ENCODE data around the gene ALPK1.

Gene ALPK1

DNA sequence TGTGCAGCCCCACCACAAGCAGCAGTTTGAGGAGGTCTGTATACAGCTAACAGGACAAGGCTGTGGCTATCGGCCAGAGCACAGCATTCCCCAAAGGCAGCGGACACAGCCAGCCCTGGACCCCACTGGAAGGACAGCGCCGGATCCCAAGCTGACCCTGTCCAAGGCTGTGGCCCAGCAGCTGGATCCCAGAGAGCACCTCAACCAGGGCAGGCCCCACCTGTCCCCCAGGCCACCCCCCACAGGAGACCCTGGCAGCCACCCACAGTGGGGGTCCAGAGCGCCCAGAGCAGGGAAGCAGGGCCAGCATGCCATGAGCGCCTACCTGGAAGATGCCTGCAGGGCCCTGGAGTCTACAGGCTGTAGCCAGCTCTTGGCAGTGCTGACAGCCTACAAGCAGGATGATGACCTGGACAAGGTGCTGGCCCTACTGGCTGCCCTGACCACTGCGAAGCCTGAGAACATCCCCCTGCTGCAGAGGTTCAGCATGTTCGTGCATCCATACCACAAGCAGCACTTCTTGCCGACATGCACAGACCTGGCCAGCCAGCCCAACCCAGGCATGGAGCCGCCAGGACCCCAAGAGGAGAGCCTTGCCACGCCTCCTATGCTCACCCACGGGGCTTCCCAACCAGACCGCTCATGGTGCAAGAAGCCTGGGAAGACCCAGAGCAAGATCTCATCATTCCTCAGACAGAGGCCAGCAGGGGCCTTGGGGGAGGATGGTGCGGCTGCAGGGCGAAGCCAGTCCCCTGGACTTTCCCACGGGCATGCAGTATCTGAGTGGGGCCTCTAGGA, 62.0 kb downstream of the ALPK1 start (continued):
- TF ChIP-seq, protein P1, sequence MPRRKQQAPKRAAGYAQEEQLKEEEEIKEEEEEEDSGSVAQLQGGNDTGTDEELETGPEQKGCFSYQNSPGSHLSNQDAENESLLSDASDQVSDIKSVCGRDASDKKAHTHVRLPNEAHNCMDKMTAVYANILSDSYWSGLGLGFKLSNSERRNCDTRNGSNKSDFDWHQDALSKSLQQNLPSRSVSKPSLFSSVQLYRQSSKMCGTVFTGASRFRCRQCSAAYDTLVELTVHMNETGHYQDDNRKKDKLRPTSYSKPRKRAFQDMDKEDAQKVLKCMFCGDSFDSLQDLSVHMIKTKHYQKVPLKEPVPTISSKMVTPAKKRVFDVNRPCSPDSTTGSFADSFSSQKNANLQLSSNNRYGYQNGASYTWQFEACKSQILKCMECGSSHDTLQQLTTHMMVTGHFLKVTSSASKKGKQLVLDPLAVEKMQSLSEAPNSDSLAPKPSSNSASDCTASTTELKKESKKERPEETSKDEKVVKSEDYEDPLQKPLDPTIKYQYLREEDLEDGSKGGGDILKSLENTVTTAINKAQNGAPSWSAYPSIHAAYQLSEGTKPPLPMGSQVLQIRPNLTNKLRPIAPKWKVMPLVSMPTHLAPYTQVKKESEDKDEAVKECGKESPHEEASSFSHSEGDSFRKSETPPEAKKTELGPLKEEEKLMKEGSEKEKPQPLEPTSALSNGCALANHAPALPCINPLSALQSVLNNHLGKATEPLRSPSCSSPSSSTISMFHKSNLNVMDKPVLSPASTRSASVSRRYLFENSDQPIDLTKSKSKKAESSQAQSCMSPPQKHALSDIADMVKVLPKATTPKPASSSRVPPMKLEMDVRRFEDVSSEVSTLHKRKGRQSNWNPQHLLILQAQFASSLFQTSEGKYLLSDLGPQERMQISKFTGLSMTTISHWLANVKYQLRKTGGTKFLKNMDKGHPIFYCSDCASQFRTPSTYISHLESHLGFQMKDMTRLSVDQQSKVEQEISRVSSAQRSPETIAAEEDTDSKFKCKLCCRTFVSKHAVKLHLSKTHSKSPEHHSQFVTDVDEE (CRISPR knock-in tag; IDR thresholded peaks at IDR 0.05): no peak
- TF ChIP-seq ZC3H10 (CRISPR knock-in tag; IDR thresholded peaks at IDR 0.05) (no peak), ISL1 (CRISPR knock-in tag; IDR thresholded peaks at IDR 0.05) (no peak), ZFP3 (CRISPR knock-in tag; IDR thresholded peaks at IDR 0.05) (no peak), TOX (CRISPR knock-in tag; IDR thresholded peaks at IDR 0.05; ENCODE audit: borderline replicate concordance) (no peak), ZFP30 (CRISPR knock-in tag; IDR thresholded peaks at IDR 0.05) (no peak), ESRRG (CRISPR knock-in tag; IDR thresholded peaks at IDR 0.05) (no peak)
- TF ChIP-seq, protein P2, sequence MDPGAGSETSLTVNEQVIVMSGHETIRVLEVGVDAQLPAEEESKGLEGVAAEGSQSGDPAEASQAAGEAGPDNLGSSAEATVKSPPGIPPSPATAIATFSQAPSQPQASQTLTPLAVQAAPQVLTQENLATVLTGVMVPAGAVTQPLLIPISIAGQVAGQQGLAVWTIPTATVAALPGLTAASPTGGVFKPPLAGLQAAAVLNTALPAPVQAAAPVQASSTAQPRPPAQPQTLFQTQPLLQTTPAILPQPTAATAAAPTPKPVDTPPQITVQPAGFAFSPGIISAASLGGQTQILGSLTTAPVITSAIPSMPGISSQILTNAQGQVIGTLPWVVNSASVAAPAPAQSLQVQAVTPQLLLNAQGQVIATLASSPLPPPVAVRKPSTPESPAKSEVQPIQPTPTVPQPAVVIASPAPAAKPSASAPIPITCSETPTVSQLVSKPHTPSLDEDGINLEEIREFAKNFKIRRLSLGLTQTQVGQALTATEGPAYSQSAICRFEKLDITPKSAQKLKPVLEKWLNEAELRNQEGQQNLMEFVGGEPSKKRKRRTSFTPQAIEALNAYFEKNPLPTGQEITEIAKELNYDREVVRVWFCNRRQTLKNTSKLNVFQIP (CRISPR knock-in tag; IDR thresholded peaks at IDR 0.05; ENCODE audit: borderline replicate concordance, low read depth): no peak

- TF ChIP-seq RARB (CRISPR knock-in tag; IDR thresholded peaks at IDR 0.05) (no peak), ZFP30 (CRISPR knock-in tag; IDR thresholded peaks at IDR 0.05) (no peak), TCF4 (CRISPR knock-in tag; IDR thresholded peaks at IDR 0.05; ENCODE audit: borderline replicate concordance) (no peak), ARNTL (CRISPR knock-in tag; IDR thresholded peaks at IDR 0.05; ENCODE audit: borderline replicate concordance, low read depth) (no peak), TOX (CRISPR knock-in tag; IDR thresholded peaks at IDR 0.05; ENCODE audit: borderline replicate concordance) (no peak), ZNF8 (CRISPR knock-in tag; IDR thresholded peaks at IDR 0.05) (no peak), ZFP3 (CRISPR knock-in tag; IDR thresholded peaks at IDR 0.05) (no peak), PPARA (CRISPR knock-in tag; IDR thresholded peaks at IDR 0.05; ENCODE audit: borderline replicate concordance) (no peak), ZNF70 (CRISPR knock-in tag; IDR thresholded peaks at IDR 0.05) (no peak)
- TF ChIP-seq, protein P1 (CRISPR knock-in tag; IDR thresholded peaks at IDR 0.05): no peak
- ATAC-seq: no peak
Observed at GRCh38 chr4:112361181-112361791, 64.1 kb downstream of the ALPK1 start.

DNA sequence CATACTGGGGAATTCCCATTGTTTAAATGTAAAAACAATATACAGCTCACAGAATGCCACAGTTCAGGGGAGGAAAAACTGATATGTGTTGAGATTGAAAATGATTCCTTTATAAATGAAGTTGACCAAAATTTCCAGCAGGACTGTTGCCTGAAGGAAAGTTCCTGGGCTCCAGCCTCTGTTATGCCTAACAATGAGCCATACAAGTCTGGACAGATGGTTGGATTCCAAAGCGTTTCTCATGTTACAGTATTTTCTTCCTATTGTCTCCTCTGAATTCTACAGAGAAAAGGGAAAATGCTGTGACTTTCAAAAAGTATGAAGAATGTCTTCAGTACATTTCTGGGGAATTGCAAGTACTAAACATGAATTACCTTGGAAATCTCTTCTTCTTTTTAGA, 73.3 kb downstream of the ALPK1 start:
- no peak for ATAC-seq
- TF ChIP-seq PPARA (CRISPR knock-in tag; IDR thresholded peaks at IDR 0.05; ENCODE audit: borderline replicate concordance) (no peak), ZFP3 (CRISPR knock-in tag; IDR thresholded peaks at IDR 0.05) (no peak), TCF4 (CRISPR knock-in tag; IDR thresholded peaks at IDR 0.05; ENCODE audit: borderline replicate concordance) (no peak), TOX (CRISPR knock-in tag; IDR thresholded peaks at IDR 0.05; ENCODE audit: borderline replicate concordance) (no peak), CREB5 (CRISPR knock-in tag; IDR thresholded peaks at IDR 0.05; ENCODE audit: low read depth) (no peak), ISL1 (CRISPR knock-in tag; IDR thresholded peaks at IDR 0.05) (no peak), RARB (CRISPR knock-in tag; IDR thresholded peaks at IDR 0.05) (no peak), ESRRG (CRISPR knock-in tag; IDR thresholded peaks at IDR 0.05) (no peak), ZNF565 (CRISPR knock-in tag; conservative IDR thresholded peaks at IDR 0.05; ENCODE audit: low read depth) (no peak), GLIS3 (CRISPR knock-in tag; IDR thresholded peaks at IDR 0.05) (no peak)
- TF ChIP-seq, protein P1 (CRISPR knock-in tag; IDR thresholded peaks at IDR 0.05): no peak
- TF ChIP-seq, protein P2 (CRISPR knock-in tag; IDR thresholded peaks at IDR 0.05; ENCODE audit: borderline replicate concordance, low read depth): no peak
